CD4-positive, alpha-beta T cell treated with Interleukin-4 for 4 hours (primary cell): ENCODE measurements around the gene CYBC1.
"Not testable (repeated sequence)": the region's sequence is repeated elsewhere in the genome, so short reads cannot be mapped to it uniquely, and the experiment has no call there.

ENCODE experiments used
- DNase-seq: peaks from one replicate; pipeline ENCODE4 v3.0.0-alpha.2; 2020

CYBC1 gene

DNA sequence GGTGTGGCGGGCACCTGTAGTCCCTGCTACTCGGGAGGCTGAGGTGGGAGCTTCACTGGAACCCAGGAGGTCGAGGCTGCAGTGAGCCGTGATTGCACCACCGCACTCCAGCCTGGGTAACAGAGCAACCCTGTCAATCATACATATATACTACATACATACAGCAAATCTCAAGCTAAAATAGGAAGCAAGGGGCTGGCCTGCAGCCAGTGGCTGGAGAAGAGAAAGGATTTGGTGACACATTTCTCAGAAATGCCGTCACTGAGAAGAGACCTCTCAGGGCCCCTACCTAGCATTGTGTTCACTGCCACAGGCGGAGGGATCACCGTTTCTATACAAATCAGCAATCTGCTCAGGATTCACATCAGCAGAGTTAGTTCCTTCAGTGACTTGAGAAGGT, 24.9 kb upstream of the CYBC1 start:
- no peak for DNase-seq

DNA sequence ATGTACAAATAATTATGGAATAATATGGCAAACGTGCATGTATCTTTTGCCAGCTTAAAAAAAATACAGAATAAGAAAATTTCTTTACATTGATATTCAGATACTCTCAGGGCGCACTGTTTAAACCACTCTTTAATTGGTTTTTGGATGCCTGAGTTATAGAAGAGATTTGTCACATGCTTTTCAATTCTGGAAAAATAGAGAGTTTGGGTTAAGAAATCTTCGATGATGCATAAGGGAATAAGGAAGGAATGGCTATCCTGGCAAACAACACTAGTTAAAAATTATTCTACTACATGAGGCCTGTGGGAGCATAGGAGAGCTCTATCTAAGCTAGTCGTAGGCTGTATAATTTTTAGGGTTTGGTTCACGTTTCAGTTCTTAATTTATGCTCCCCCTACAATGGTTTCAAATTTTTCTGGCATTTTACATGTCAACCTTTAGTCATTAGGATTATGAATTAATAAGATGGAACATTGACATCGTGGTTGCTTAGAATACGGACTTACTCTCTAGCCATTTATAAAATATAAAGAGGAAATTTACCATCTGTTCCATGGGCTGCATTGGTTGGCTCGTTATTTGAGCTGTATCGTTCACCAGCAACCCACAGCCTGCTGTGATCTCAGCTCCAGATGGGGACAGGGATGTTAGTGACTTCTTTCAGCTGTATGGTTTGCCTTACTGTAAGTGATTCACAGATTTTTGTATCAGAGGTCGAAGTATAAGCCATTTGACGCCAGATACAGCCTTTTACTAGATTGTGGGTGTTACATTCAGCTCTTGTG, 23.9 kb upstream of the CYBC1 start:
- no peak for DNase-seq

DNA sequence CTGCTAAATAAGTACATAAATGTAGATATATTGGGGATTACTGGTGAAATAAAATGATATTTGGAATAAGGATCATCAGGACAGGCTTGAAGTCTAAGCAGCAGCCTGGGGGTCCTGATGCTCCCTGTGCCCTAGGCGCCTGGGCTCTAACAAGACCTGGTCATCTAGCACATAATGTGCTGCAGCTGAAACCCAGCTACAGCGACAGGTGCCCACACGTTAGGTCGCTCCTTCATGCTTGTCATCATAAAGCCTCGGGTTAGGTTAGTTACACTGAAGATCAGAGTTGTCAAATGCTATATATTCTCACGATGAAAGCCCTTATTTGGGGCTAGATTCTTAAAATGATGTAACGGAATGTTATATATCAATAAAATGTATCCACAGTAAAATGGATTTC, 19.5 kb upstream of the CYBC1 start:
- no peak for DNase-seq

DNA sequence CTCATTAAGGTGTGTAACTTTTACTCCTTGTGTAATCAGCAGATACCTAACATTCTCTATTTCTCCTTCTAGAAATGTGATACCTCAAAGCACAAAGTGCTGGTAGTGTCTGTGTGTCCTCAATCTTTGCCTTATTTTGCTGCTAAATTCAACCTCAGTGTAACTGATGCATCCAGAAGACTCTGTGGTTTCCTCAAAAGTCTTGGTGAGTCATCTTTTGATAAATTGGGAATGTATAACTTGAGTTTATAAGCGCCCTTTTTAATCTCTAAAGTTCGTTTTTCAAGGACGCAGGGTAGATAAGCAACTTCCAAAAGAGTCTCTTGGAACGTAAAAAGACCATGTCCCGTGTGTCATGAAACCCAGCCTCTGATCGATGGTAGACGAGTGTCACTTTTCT, 18.1 kb upstream of the CYBC1 start:
- DNase-seq = no peak

DNA sequence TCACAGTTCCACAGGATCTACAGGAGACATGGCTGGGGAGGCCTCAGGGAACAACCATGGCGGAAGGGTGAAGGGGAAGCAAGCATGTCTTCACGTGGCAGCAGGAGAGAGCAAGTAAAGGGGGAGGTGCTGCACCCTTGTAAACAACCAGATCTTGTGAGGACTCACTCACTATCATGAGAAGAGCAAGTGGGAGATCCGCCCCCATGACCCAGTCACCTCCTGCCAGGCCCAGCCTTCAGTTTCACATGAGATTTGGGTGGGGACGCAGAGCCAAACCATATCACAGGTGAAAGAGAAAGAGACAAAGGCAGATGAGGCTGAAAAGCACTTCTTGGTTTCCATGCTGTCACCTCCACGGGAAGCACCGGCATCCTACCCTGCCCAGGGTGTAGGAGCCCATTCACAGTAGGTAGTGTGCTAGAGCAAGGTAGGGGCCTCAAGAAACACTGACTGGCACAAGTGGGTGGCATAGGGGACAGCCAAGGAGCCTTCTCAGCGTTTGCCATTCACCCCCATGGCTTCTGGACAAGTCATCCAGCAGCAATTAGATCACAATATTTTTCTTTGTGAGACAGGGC, 14.6 kb upstream of the CYBC1 start:
- no peak for DNase-seq

DNA sequence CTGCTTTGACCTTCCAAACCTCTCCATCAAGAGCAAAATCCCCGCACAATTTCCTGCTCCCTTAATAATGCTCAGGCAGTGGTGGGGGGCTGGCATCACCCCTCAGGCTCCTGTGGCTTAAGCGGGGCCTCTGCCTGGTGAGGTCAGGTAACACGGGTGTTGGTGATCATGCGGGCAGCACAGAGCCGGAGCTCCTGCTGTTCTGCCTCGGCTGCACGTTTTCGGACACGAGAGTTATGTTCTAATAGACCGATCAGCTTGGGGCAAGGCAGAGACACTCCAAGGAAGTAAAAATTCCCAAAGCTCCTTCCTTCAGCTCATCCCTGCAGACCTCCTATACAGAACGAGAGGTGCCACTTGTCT, 14.0 kb upstream of the CYBC1 start:
- no peak for DNase-seq

DNA sequence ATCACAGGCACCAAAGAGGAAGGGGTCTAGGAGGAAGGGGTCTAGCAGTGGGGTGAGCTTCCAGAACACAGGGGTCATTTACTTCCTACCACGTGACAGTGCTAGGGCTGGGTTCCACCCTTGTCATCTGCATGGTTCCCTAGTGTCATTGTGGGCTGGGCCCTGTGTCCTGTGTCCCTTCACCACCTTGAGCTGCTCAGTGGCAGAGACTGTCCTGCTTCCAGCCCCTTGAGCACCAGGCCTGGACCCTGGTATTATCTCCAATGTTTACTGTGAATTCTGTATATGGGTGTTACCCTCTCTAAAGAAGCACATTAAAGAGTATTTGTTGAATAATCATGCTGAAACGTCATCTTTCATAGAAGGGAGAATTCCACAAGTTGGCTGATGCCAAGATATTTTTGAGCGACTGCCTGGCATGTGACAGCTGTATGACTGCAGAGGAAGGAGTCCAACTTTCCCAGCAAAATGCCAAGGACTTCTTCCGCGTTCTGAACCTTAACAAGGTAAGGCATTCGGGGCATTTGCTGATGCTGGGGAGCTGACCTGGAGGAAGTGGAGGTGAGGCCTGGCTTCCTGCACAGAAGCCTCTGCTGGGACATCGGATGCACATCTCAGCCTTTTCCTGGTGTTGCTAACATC, 13.5 kb upstream of the CYBC1 start:
- no peak for DNase-seq

DNA sequence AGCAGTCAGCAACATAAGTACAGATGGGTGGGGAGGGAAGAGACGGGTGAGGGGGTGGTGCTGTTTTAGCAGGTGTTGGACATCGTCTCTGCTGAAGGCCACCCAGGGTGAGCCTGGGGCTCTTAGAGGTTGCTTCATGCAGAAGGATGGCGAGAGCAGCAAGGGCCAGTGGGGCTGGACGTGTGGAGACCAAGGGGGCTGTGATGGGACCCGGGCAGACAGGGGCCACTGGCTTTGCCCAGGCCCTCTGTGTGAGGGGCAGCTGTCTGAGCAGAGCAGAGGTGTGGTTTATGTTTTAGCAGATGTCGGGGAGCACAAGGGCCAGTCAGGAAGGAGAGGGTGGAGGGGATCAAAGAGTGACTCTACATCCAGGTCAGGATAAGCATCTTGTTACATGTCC, 12.8 kb upstream of the CYBC1 start:
- DNase-seq = no peak

DNA sequence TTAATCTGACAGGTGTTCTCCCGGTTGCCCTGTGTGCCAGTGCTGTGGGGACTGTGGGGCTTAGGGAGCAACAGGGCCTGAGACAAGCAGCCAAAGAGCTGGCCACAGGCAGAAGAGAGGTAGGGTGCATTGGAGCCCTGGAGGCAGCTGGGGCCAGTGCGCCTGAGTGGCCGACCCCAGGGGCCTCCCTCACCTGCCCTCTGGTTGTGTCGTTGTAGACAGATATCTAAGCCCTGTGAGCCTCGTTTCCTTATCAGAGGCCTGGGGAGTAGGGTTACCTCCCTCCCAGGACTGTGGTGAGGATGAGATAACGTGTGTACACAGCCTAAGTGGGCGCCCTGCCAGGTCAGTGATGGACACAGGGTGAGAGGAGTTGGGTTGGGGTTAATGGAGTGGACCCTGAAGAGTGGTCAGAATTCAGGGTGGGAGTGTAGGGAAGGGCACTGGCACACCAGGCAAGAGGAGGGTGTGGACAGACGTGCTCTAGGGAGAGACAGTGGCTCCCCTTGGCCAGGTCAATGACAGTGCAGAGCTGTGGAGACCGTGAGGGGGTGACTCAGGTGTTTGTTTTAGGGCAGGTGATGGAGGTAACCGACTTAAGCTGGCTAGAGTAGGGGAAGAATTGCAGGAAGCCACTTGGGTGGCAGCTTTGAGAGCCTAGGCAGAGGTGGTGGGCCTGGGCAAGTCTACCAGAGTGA, 11.4 kb upstream of the CYBC1 start:
- DNase-seq = no peak

DNA sequence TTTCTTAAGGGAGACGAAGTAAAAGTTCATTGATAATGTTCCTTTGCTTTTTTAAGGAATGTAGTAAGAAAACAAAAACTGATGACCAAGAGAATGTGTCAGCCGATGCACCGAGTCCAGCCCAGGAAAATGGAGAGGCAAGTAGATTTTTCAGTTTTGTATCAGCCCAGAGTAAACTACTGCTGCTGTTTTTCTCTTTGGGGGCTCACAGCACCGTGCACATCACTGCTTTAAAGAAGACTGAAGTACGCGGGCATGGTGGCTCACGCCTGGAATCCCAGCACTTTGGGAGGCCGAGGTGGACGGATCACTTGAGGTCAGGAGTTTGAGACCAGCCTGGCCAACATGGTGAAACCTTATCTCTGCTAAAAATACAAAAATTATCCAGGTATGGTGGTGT, 9.4 kb upstream of the CYBC1 start:
- not testable (repeated sequence) for DNase-seq

DNA sequence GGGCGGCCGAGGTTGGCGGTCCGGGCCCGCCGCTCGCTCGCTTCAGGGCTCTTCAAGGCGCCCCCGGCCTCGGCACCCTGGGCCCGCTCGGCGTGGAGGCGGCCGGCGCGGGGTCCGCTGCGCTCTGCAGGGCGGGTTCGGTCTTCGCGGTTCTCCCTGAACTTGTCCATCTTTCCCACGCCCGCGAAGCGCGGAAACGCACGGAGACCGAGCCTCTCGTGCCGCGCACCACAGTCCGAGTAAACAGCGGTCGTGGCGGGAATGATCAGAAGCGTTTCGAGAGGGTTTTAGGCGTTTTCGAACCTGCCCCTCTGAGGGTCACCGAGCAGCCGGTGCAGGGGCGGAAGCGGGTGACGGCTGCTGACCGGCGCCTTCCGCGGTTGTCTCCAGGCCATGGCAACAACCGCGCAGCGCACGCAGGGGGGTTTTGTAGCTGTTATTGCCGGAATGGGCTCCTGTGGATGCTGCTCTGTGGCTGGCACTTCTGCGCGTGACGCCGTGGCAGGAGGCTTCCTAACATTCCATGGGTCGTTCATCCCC, 8.4 kb upstream of the CYBC1 start:
- DNase-seq = peak; percentile 19

DNA sequence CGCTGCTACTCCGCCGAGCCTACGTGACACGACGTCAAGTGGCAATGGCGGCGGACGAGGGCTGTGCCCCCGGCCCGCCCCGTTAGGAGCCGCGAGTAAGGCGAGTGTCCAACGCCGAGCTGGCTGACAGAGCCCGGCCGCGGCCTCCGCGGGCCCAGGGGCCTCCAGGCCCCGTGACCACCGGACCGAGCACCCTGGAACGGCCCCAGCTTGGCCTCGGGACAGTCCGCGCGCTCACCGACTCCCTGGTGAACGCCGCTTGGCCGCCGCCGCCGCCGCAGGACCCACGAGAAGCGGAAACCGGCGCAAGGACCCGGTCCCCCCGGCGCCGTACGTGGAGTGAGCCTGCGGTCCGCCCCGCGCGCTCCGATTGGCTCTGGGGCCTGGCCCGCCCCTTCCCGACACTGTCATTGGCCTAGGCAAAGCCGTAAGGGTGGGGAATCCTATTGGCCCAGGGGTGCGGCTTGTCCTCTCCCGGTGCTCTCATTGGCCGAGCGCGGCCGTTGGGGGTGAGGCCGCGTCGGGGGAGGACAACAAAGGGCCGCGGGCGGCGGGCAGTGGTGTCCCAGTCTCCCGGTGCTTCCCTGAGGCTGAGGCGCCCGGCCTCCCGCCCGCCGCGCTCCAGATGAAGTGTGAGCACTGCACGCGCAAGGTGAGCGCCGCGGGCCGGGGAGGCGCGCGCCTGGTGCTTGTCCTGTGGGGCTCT, 7.8 kb upstream of the CYBC1 start, which contains the start of gene NARF:
Gene NARF, plus strand, starts transcription at position 563 of the 706 bp plus-strand sequence. Its CDS starts 63 bp downstream, at position 626.
- peak; percentile 96 for DNase-seq

DNA sequence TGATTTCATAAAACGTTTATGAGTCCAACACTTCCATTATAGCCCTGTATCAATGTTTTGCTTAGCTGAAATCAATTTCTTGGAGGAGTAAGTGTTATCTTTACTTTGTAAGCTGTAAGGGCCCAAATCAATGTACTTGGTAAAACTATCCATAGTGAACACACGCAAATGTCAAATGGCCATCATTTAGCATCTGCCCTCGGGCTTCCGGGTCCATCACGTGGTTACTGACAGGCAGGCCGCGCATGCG, 7.3 kb upstream of the CYBC1 start:
- DNase-seq = peak; percentile 95

DNA sequence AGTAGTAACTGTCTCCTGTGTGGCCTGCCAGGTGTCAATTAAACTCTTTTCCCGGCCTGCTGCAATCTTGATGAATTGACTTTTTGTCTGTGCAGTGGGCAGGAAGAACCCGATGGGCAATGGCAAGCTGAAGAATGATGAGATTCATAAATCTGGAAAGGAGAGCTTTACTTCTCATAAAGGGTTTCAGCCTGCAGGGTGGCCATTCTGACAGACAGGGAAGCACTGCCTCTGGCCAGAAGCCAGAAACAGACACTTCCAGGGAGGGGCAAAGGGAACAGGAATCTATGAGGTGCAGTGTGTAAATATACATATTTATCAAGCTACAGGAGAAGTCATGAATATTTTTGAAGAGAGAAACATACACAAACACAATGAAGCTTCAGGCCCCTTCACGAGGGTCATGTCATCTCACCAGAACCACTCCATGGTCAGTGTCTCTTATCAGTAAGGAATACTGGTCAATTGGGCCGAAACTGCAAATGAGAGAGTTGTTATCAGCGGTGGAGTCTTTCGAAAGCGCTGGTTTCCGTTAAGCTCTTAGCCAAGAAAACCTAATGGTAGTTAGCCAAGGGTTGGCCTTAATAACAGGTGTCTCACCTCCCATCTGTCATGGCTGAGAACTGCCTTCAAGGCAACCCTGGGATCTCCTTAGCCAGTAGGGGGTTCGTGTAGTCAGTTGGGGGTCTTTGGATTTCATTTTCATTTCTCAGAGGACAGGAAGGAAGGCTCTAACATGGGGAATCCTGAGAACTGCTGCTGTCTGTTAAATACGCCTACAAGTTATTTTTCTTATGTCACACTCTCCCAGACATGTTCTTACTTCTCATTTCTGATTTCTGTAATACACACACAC, 6.7 kb upstream of the CYBC1 start:
- DNase-seq = no peak

DNA sequence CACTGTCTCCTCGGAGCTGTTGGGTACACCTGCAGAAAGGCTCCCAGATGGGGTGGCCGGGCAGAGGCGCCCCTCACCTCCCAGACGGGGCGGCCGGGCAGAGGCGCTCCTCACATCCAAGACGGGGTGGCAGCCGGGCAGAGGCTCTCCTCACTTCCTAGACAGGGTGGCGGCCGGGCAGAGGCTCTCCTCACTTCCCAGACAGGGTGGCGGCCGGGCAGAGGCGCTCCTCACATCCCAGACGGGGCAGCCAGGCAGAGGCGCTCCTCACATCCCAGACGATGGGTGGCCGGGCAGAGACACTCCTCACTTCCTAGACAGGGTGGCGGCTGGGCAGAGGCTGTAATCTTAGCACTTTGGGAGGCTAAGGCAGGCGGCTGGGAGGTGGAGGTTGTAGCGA, 3.2 kb upstream of the CYBC1 start:
- DNase-seq = not testable (repeated sequence)

DNA sequence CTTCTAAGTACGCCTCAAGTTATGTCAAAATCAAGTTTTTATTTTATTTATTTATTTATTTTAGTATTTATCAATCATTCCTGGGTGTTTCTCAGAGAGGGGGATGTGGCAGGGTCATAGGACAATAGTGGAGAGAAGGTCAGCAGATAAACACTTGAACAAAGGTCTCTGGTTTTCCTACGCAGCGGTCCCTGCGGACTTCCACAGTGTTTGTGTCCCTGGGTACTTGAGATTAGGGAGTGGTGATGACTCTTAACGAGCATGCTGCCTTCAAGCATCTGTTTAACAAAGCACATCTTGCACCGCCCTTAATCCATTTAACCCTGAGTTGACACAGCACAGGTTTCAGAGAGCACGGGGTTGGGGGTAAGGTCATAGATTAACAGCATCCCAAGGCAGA, 2.6 kb upstream of the CYBC1 start:
- DNase-seq = not testable (repeated sequence)

DNA sequence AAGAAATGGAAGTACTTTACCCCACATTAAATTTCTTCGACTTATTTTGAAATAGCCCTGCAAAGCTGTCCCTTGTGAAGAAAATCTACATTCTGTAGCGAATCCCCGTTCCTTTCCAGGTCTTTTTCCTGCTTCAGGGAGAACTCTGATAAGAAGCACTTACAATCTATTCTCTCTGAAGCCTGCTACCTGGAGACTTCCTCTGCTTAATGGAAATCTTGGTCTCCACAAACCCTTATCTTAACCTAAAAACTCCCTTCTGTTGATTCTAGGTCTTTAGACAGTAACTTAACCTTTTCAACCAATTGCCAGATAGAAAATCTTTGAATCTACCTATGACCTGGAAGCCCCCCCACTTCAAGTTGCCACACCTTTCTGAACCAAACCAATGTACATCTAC, 1.6 kb upstream of the CYBC1 start:
- no peak for DNase-seq

DNA sequence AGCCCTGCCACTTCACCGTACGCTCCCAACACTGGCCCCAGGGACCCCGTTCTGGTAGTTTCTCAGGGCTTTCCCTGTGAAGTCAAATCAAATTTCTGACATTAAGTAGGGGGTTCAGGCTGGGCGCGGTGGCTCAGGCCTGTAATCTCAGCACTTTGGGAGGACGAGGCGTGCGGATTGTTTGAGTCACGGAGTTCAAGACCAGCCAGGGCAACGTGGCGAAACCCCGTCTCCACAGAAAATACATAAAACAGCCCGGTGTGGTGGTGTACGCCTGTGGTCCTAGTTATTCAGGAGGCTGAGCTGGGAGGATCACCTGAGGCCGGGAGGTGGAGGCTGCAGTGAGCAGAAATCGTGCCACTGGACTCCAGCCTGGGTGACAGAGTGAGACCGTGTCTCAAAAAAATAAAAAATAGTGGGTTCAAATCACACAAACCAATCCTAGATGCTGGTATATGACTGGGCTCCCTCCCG, 632 bp downstream of the CYBC1 start:
- peak; percentile 16 for DNase-seq

DNA sequence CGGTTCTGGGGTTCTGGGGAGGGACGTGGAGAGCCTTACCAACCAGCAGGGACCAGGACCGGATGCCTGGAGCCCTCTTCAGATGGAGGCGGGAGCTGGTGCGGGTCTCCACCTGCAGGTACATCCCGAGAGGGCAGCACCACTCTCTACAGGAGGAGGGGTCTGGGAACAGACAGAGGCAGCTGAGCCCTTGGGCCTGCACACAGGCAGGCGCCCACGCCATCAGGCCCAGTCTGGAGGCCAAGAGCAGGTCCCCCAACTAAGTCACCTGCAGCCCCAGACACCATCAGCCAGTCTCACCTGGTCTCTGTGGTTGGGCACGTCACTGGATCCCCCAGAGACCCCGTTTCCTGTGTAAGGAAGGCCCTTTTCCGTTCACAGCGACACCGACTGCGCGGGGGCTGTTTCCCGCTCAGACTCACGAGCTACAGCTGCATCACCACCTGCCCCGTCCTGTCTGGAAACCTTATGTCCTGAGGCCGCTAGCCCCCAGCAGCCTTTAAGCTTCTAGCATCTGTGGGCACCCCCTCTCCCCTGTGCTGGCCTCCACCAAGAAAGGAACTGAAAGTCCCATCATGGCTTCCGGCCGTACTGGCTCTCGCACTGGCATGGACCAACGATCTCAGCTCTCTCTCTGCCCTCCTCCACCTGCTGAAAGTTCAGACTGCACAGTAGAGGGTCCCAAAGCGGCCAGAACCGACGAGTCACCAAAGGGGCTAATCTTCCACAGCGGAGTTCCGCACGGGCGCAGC, 1.2 kb downstream of the CYBC1 start:
- peak; percentile 69 for DNase-seq

DNA sequence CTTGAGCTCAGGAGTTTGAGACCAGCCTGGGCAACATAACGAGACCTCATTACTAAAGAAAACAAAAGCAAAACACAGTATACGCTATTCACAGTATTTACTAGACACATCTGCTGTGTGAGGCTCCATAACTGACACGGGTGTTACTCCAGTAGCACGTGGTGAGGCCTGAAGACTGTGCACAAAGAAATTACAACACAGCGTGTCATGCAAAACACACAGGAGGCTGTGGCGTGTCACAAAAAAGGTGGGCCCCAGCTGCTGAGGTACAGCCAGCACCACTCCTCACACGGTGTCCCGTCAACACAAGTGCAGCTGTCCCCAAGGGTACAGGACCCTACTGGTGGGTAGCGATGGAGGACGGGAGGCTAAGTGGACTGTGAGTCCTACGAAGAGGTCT, 2.7 kb downstream of the CYBC1 start:
- no peak for DNase-seq

DNA sequence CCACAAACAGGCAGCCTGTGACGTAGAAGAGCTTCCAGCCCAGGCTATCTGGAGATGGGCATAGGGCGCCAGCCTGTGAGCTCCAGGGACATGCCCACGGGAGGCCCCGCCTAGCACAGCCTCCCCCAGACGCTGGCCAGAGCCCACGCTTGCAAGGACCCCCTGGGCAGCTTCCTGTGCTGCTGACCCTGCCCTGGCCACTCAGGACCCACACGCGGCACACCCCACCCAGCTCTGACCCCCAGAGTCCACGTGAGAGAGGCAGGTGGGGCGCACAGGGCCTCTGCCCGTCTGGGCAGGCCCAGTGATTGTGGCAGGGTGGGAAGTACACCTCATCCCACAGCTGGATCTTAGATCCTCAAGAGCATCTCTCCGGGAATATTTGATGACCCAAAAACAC, 3.9 kb downstream of the CYBC1 start:
- no peak for DNase-seq
